ENCODE measurements around the gene SLC9B1.

- TF ChIP-seq CTCF (IDR thresholded peaks at IDR 0.05; ENCODE audit: low read length), result no peak
- TF ChIP-seq EZH2 (IDR thresholded peaks at IDR 0.05; ENCODE audit: borderline replicate concordance, low read length), result no peak
Observed at GRCh38 chr4:102860611-102861324, 158.7 kb downstream of the SLC9B1 start.

Measured in OCI-LY1 (cell line).